ENCODE data around the gene CNNM1. TPM values are rescaled to one million over a fixed set of nuclear protein-coding genes. Genes with fewer than 3 reads are reported as not detected.

The CNNM1 gene
- total and polyA plus RNA-seq, 9 of the 15 experiments (the other 6 are each of a cell fraction or from before 2014, with no cell fraction given) = not detected

DNA sequence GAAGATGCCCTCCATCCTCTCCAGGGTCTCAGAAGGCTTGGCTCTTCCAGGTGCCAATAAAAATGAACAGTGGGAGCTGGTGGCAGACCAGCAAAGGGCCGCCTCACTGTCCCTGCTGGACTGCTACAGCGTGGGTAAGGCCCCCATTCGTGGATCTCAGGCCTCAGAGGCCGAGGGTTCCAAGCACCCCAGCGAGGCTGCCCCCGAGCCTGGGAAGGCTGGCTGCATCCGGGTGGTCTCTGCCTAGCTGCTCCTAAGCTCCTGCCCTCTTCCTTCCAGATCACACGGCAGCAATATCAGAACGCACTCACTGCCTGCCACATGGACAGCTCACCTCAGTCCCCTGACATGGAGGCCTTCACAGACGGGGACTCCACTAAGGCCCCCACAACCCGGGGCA, 58.4 kb downstream of the CNNM1 start:
- H3K4me3 ChIP-seq = no peak overlapping the region
- no peaks in the 10 kb centered on the region for H4K20me1 ChIP-seq (replicated peaks; ENCODE audit: control insufficient read depth, insufficient read depth, low read length)
- no peaks in the 10 kb centered on the region for H3K79me2 ChIP-seq (ENCODE audit: control insufficient read depth, insufficient read depth, low read length)
- no peak for DNase-seq (ENCODE audit: extremely low read depth in 1 of 4, low spot score in 3 of 4)
- H3K36me3 ChIP-seq (ENCODE audit: control insufficient read depth, insufficient read depth, low read length) = no peaks in the 10 kb centered on the region
- H3K4me2 ChIP-seq (ENCODE audit: insufficient read depth, low read length) = no peak overlapping the region
- CTCF ChIA-PET (ENCODE audit: low intra/inter-chr PET ratio) = interaction anchor here (0.6 kb wide), 1 partner anchor 8 kb away, joined by 3 read pairs; no protein-coding TSS in a partner anchor
- H3K4me1 ChIP-seq (replicated peaks in 1 of 2; ENCODE audit: control insufficient read depth in 2 of 2, insufficient read depth in 2 of 2, low read length in 2 of 2) = no peaks in the 10 kb centered on the region; a peak in 2 of 5 replicates
- H3K27ac ChIP-seq (ENCODE audit: extremely low read depth, low read depth, low read length) = no peak overlapping the region
- no TSS peak for BruUV-seq (replicated peaks)
- FAIRE-seq = no peak
- ATAC-seq = no peak
- H3K9ac ChIP-seq (ENCODE audit: insufficient read depth in 1 of 2, low read depth in 2 of 2, low read length in 2 of 2) = no peak overlapping the region
- TF ChIP-seq HDAC1 (IDR thresholded peaks at IDR 0.05) (no peak), ZNF589 (CRISPR knock-in tag; IDR thresholded peaks at IDR 0.05; ENCODE audit: low read depth) (no peak), ZNF561 (CRISPR knock-in tag; conservative IDR thresholded peaks at IDR 0.05) (no peak), ZNF217 (CRISPR knock-in tag; IDR thresholded peaks at IDR 0.05) (no peak), NELFE (IDR thresholded peaks at IDR 0.05; ENCODE audit: insufficient read depth, insufficient read length) (no peak), MYBL2 (IDR thresholded peaks at IDR 0.05; ENCODE audit: low read depth) (no peak), MYBL2 (CRISPR knock-in tag; IDR thresholded peaks at IDR 0.05; ENCODE audit: borderline replicate concordance) (no peak), POLR2AphosphoS5 (IDR thresholded peaks at IDR 0.05; ENCODE audit: control insufficient read depth, insufficient read depth, low read depth, low read length) (no peak), PML (IDR thresholded peaks at IDR 0.05; ENCODE audit: low read length) (no peak), RBM17 (IDR thresholded peaks at IDR 0.05; ENCODE audit: borderline replicate concordance, low read depth, low read length) (no peak)
- TF ChIP-seq, protein P1, sequence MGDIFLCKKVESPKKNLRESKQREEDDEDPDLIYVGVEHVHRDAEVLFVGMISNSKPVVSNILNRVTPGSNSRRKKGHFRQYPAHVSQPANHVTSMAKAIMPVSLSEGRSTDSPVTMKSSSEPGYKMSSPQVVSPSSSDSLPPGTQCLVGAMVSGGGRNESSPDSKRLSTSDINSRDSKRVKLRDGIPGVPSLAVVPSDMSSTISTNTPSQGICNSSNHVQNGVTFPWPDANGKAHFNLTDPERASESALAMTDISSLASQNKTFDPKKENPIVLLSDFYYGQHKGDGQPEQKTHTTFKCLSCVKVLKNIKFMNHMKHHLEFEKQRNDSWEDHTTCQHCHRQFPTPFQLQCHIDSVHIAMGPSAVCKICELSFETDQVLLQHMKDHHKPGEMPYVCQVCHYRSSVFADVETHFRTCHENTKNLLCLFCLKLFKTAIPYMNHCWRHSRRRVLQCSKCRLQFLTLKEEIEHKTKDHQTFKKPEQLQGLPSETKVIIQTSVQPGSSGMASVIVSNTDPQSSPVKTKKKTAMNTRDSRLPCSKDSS (IDR thresholded peaks at IDR 0.05; ENCODE audit: low read depth, partially characterized antibody) = no peak
- TF ChIP-seq, protein P2, sequence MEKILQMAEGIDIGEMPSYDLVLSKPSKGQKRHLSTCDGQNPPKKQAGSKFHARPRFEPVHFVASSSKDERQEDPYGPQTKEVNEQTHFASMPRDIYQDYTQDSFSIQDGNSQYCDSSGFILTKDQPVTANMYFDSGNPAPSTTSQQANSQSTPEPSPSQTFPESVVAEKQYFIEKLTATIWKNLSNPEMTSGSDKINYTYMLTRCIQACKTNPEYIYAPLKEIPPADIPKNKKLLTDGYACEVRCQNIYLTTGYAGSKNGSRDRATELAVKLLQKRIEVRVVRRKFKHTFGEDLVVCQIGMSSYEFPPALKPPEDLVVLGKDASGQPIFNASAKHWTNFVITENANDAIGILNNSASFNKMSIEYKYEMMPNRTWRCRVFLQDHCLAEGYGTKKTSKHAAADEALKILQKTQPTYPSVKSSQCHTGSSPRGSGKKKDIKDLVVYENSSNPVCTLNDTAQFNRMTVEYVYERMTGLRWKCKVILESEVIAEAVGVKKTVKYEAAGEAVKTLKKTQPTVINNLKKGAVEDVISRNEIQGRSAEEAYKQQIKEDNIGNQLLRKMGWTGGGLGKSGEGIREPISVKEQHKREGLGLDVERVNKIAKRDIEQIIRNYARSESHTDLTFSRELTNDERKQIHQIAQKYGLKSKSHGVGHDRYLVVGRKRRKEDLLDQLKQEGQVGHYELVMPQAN (IDR thresholded peaks at IDR 0.05; ENCODE audit: borderline replicate concordance) = no peak
- TF ChIP-seq, protein P3, sequence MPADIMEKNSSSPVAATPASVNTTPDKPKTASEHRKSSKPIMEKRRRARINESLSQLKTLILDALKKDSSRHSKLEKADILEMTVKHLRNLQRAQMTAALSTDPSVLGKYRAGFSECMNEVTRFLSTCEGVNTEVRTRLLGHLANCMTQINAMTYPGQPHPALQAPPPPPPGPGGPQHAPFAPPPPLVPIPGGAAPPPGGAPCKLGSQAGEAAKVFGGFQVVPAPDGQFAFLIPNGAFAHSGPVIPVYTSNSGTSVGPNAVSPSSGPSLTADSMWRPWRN (IDR thresholded peaks at IDR 0.05; ENCODE audit: low read depth) = no peak
- no peaks in the 10 kb centered on the region for H3K9me3 ChIP-seq (replicated peaks; ENCODE audit: control insufficient read depth, insufficient read depth, low read depth, low read length)
- no peak overlapping the region for H2AFZ ChIP-seq (ENCODE audit: low read depth, low read length)
- POLR2A ChIA-PET = interaction anchor here (0.6 kb wide), 2 partner anchors 13 to 43 kb away, joined by 3 read pairs; partner anchors contain the start of gene GOT1
- H3K9me1 ChIP-seq (ENCODE audit: control insufficient read depth, insufficient read depth, low read length) = no peaks in the 10 kb centered on the region
- in situ Hi-C loops (cut with MboI) = no loop called here
- intact Hi-C loops (cut with micrococcal nuclease) = no loop called here
- peaks cover 30 to 40% of the 10 kb centered on the region in 2 experiments for H3K27me3 ChIP-seq (ENCODE audit: control insufficient read depth in 2 of 2, insufficient read depth in 2 of 2, low read length in 2 of 2)
- WGBS (ENCODE audit: insufficient coverage, low coverage, missing lambda C conversion rate) = 0% methylated on average over 6 of the region's 11 CpGs
